SK-N-SH (cell line): ENCODE data around the gene SLC5A3. TPM values are rescaled to one million over a fixed set of nuclear protein-coding genes. Genes with fewer than 3 reads are reported as not detected.
A peak's percentile ranks its signal among the peaks of the same experiment; 100 is the strongest.

Experiments
- CTCF ChIA-PET: fragments of 300-600, 350-600 bp; formaldehyde crosslinking; extraction: SDS; loops from one replicate; lab custom pipeline; 2021; lab: Yijun Ruan, JAX
- POLR2A ChIA-PET: fragments of 350-600 bp; sonication (Branson Sonifier 250); formaldehyde crosslinking; extraction: SDS; loops from one replicate; lab custom pipeline; 2020; ENCODE audit warnings: antibody characterized with exemption, inconsistent platforms; lab: Yijun Ruan, JAX
- DNase-seq: peaks from one replicate; pipeline ENCODE4 v3.0.0; 2012
- H2AFZ ChIP-seq: fragments of 200-600 bp; sonication (generic); 2 replicates; pipeline ENCODE4 v1.8.1; 2016; ENCODE audit warnings: antibody characterized with exemption, mild to moderate bottlenecking, low read depth
- H3F3A ChIP-seq: fragments of 200-600 bp; sonication (generic); replicated peaks from 2 replicates; pipeline ENCODE3; 2016; ENCODE audit warnings: antibody characterized with exemption, mild to moderate bottlenecking; ENCODE audit not compliant: insufficient read depth
- H3K27ac ChIP-seq, 2 experiments: fragments of 200-500 bp in 1 of 2; fragments of 200-600 bp in 1 of 2; sonication (Bioruptor generic) in 1 of 2; sonication (generic), shearing (Covaris generic) in 1 of 2; 2 replicates each; pipeline versions ENCODE4 v1.5.1 to v1.6.1; 2014 to 2016; ENCODE audit warnings: low read depth in 2 of 2, inconsistent platforms in 1 of 2, low read length in 1 of 2, mild to moderate bottlenecking in 1 of 2, mixed read lengths in 1 of 2
- H3K27me3 ChIP-seq: fragments of 200-600 bp; sonication (generic), shearing (Covaris generic); 2 replicates; pipeline ENCODE4 v1.6.1; 2016; ENCODE audit warnings: mixed run types; ENCODE audit not compliant: insufficient read depth
- H3K36me3 ChIP-seq, 2 experiments: fragments of 200-500 bp in 1 of 2; fragments of 200-600 bp in 1 of 2; sonication (Bioruptor generic) in 1 of 2; sonication (generic) in 1 of 2; replicated peaks in 1 of 2; 2 replicates each; pipeline versions ENCODE3 to v1.5.1; 2014 to 2016; ENCODE audit warnings: low read length in 1 of 2, mild to moderate bottlenecking in 1 of 2; ENCODE audit not compliant: insufficient read depth in 2 of 2, control insufficient read depth in 1 of 2
- H3K4me1 ChIP-seq, 2 experiments: fragments of 200-500 bp in 1 of 2; fragments of 200-600 bp in 1 of 2; sonication (Bioruptor generic) in 1 of 2; sonication (generic), shearing (Covaris generic) in 1 of 2; 2 replicates each; pipeline versions ENCODE4 v1.5.1 to v1.6.1; 2014 to 2016; ENCODE audit warnings: low read depth in 1 of 2, low read length in 1 of 2, mixed run types in 1 of 2; ENCODE audit not compliant: insufficient read depth in 2 of 2, control insufficient read depth in 1 of 2
- H3K4me2 ChIP-seq: fragments of 200-600 bp; sonication (generic), shearing (Covaris generic); 2 replicates; pipeline ENCODE4 v1.6.1; 2017; ENCODE audit warnings: mixed run types
- H3K4me3 ChIP-seq, 2 experiments: fragments of 200-500 bp in 1 of 2; fragments of 200-600 bp in 1 of 2; sonication (Bioruptor generic) in 1 of 2; sonication (generic), shearing (Covaris generic) in 1 of 2; 2 replicates each; pipeline versions ENCODE4 v1.5.1 to v1.8.1; 2014 to 2016; ENCODE audit warnings: low read depth in 2 of 2, inconsistent platforms in 1 of 2, low read length in 1 of 2, mild to moderate bottlenecking in 1 of 2, mixed read lengths in 1 of 2, moderate library complexity in 1 of 2
- H3K79me2 ChIP-seq: fragments of 200-600 bp; sonication (generic); 2 replicates; pipeline ENCODE4 v1.8.1; 2017; ENCODE audit warnings: mild to moderate bottlenecking; ENCODE audit not compliant: insufficient read depth
- H3K9ac ChIP-seq: fragments of 200-600 bp; sonication (generic); 2 replicates; pipeline ENCODE4 v1.6.1; 2017; ENCODE audit warnings: mixed run types
- H3K9me2 ChIP-seq: fragments of 200-600 bp; sonication (generic); 2 replicates; pipeline ENCODE4 v1.6.1; 2017; ENCODE audit warnings: mixed run types
- H3K9me3 ChIP-seq: fragments of 200-600 bp; sonication (generic); 2 replicates; pipeline ENCODE4 v1.6.1; 2017; ENCODE audit warnings: mixed run types, mild to moderate bottlenecking, moderate library complexity
- H4K20me1 ChIP-seq: fragments of 200-600 bp; sonication (generic); 2 replicates; pipeline ENCODE4 v1.6.1; 2017; ENCODE audit warnings: mild to moderate bottlenecking, mixed run types; ENCODE audit not compliant: insufficient read depth
- CHD2 ChIP-seq: fragments of 150-350 bp; IDR thresholded peaks from 2 replicates; pipeline ENCODE4 v1.6.1; 2018; ENCODE audit warnings: low read length; ENCODE audit not compliant: partially characterized antibody
- CTCF ChIP-seq: fragments of 200-600 bp; sonication (generic); IDR thresholded peaks from 2 replicates; pipeline ENCODE4 v1.6.1; 2017; ENCODE audit warnings: antibody characterized with exemption, mild to moderate bottlenecking, moderate library complexity
- EP300 ChIP-seq, 2 experiments: IDR thresholded peaks; 2 replicates each; pipeline versions ENCODE4 v1.4.0 to v1.6.1; 2012; ENCODE audit warnings: borderline replicate concordance in 1 of 2, low read depth in 1 of 2, low read length in 1 of 2
- FOSL2 ChIP-seq: IDR thresholded peaks from 2 replicates; pipeline ENCODE4 v1.4.0; 2012; ENCODE audit warnings: low read depth, mild to moderate bottlenecking, moderate library complexity, borderline replicate concordance
- FOXJ3 ChIP-seq: sonication (generic); formaldehyde crosslinking; IDR thresholded peaks from 2 replicates; pipeline ENCODE4 v1.5.1; 2020; ENCODE audit warnings: mild to moderate bottlenecking, missing genetic modification reagents
- JUND ChIP-seq: IDR thresholded peaks from 2 replicates; pipeline ENCODE4 v1.4.0; 2012
- MAX ChIP-seq: IDR thresholded peaks from 2 replicates; pipeline ENCODE4 v1.4.0; 2012; ENCODE audit warnings: low read depth
- PBX3 ChIP-seq: IDR thresholded peaks from 2 replicates; pipeline ENCODE4; 2012
- POLR2AphosphoS5 ChIP-seq: IDR thresholded peaks from 2 replicates; pipeline ENCODE4 v1.6.1; 2012; ENCODE audit warnings: low read depth, low read length
- RCOR1 ChIP-seq: fragments of 150-350 bp; IDR thresholded peaks from 2 replicates; pipeline ENCODE4 v1.6.1; 2017; ENCODE audit warnings: antibody characterized with exemption, low read length
- REST ChIP-seq: IDR thresholded peaks from 2 replicates; pipeline ENCODE4 v1.6.1; 2012; ENCODE audit warnings: mild to moderate bottlenecking, low read depth, low read length, moderate library complexity
- RFX5 ChIP-seq: IDR thresholded peaks from 2 replicates; pipeline ENCODE4 v1.6.1; 2012; ENCODE audit warnings: mild to moderate bottlenecking, improper control_type of control experiment, low read length
- SMC3 ChIP-seq: IDR thresholded peaks from 2 replicates; pipeline ENCODE4 v1.6.1; 2012; ENCODE audit warnings: low read depth, low read length, improper control_type of control experiment
- TAF1 ChIP-seq: IDR thresholded peaks from 2 replicates; pipeline ENCODE4 v1.6.1; 2012; ENCODE audit warnings: low read depth, mild to moderate bottlenecking, low read length, moderate library complexity, borderline replicate concordance
- TCF12 ChIP-seq: IDR thresholded peaks from 2 replicates; pipeline ENCODE4 v1.4.0; 2012
- ZBTB33 ChIP-seq: IDR thresholded peaks from 2 replicates; pipeline ENCODE4 v1.4.0; 2012; ENCODE audit warnings: low read depth, borderline replicate concordance
- WGBS: methylation state at CpG from one replicate; pipeline ENCODE4 v1.1.6; 2017; ENCODE audit warnings: low lambda C conversion rate; 5-methylcytosine and 5-hydroxymethylcytosine counted together
- polyA plus RNA-seq, 3 experiments: library from polyadenylated mRNA; depleted of rRNA; stranded (reverse); fragments of >200 nt; gene quantifications; 2 replicates each; pipeline ENCODE4 v1.2.3, GENCODE V29; 2012

Gene SLC5A3
- polyA plus RNA-seq, 1 of the 3 experiments (the other 2 are of a cell fraction), result 3.0 TPM

- Histone ChIP-seq H3K79me2 (peaks cover 78% of the 10 kb centered on the region), H3K27me3 (no peaks in the 10 kb centered on the region), H3F3A (peaks cover 8% of the 10 kb centered on the region), H3K36me3 (peaks cover 12 to 45% of the 10 kb centered on the region in 2 experiments), H3K4me2 (peak overlapping the region; percentile 99), H3K9me2 (no peaks in the 10 kb centered on the region), H2AFZ (no peak overlapping the region), H3K4me3 (no peak overlapping the region), H3K9me3 (no peaks in the 10 kb centered on the region), H3K4me1 (peaks cover 18 to 47% of the 10 kb centered on the region in 2 experiments), H3K9ac (no peak overlapping the region), H4K20me1 (peaks cover 56% of the 10 kb centered on the region), H3K27ac (no peak overlapping the region)
- WGBS, result 100% methylated on average over 1 of the region's 1 CpG
- TF ChIP-seq JUND (no peak), RCOR1 (no peak), PBX3 (no peak), POLR2AphosphoS5 (no peak), FOXJ3 (CRISPR knock-in tag) (no peak), SMC3 (no peak), EP300 (IDR thresholded peaks at IDR 0.05; ENCODE audit: borderline replicate concordance in 1 of 2, low read depth in 1 of 2, low read length in 1 of 2) (no peak), ZBTB33 (no peak), FOSL2 (no peak), CTCF (no peak), TAF1 (no peak), REST (no peak), TCF12 (no peak), RFX5 (no peak), MAX (no peak), CHD2 (no peak)
- ChIA-PET POLR2A (interaction anchor here (1.8 kb wide), 1 partner anchor 125 kb away, joined by 4 read pairs; no protein-coding TSS in a partner anchor), CTCF (interaction anchor here (1.0 to 5.5 kb wide), 3 partner anchors 15 to 1263 kb away, joined by 4 to 43 read pairs (median 24); no protein-coding TSS in a partner anchor)
- no peak for DNase-seq
Observed at GRCh38 chr21:34076835-34077234, 3.5 kb downstream of the SLC5A3 start.
